GM06990 (cell line): ENCODE measurements around the gene SURF6.
A peak's percentile ranks its signal among the peaks of the same experiment; 100 is the strongest.

Source experiments
- DNase-seq: peaks from one replicate; pipeline ENCODE4 v3.0.0-alpha.2; 2011; ENCODE audit not compliant: insufficient read length; ENCODE audit errors: extremely low read depth
- H3K27me3 ChIP-seq: replicated peaks from 2 replicates; pipeline ENCODE4 v1.6.0; 2011; ENCODE audit warnings: low read length; ENCODE audit not compliant: control insufficient read depth, insufficient read depth
- H3K36me3 ChIP-seq: 2 replicates; pipeline ENCODE4 v1.5.1; 2011; ENCODE audit warnings: low read length; ENCODE audit not compliant: control insufficient read depth, insufficient read depth
- H3K4me3 ChIP-seq: replicated peaks from 2 replicates; pipeline ENCODE4 v1.5.1; 2011; ENCODE audit warnings: low read depth, mild to moderate bottlenecking, control low read depth, low read length
- CTCF ChIP-seq: IDR thresholded peaks from 2 replicates; pipeline ENCODE4 v1.5.1; 2011; ENCODE audit warnings: low read length, control low read depth, mild to moderate bottlenecking, inconsistent platforms; ENCODE audit not compliant: insufficient read depth, poor library complexity, severe bottlenecking

The SURF6 gene

GRCh38 chr9:133335924-133336811 is at the start of gene SURF6:
Gene SURF6 (minus strand): TSS chr9:133336188. CDS start chr9:133336132, 56 bp downstream.
- peak; percentile 98 for DNase-seq
- Histone ChIP-seq H3K36me3 (peaks cover 45% of the 10 kb centered on the region), H3K27me3 (no peaks in the 10 kb centered on the region), H3K4me3 (peak within 1 kb of the TSS; percentile 86)
- no peak for TF ChIP-seq CTCF

DNA sequence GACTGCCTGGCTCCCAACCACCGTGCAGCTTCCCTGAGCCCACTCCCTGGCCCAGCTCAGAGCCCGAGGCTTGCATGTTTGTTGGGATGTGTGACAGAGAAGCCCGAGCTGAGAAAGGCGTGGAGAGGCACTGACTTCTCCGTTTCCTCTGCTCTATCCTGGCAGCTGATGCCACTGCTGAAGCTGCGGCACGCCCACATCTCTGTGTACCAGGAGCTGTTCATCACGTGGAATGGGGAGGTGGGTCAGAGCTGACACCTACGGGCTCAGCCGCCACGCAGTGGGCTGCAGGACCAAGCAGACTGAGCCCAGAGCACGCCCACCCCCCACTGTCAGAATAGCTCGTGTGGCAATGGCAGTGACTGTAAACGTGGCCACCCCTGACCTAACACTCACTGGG is 49.5 kb upstream of the SURF6 start:
- Histone ChIP-seq H3K36me3 (no peaks in the 10 kb centered on the region), H3K27me3 (no peaks in the 10 kb centered on the region; the same call in 1 of the 2 replicates)
- no peak for TF ChIP-seq CTCF

DNA sequence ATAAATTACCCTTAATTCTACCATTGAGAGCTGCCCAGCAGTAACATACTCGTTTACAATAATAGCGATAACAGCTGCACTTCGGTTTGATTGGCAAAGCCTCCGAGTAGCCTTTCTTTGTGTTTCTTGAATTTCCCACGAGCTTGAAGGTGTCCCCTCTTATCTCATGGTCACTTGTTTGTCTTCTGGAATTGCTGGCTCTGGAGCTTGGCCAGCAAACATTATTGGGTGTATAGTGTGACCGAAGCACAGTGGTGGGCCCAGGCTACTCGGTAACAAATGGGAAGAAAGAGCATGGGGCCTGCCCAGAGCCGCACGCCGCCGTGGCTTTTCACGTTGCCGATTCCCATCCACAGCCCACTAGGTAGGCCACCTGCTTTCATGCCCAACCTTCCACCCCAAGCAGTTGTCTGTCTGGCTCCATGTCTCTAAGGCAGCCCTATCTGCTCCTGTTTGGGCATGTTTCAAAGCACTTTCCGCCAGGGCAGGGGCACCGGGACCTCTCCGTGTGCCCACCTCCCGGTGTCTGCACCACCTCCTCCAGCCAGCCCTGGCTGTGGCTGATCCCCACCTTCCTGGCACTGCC is 48.8 kb upstream of the SURF6 start:
- no peak for DNase-seq
- Histone ChIP-seq H3K27me3 (no peaks in the 10 kb centered on the region; the same call in 1 of the 2 replicates), H3K4me3 (no peak overlapping the region), H3K36me3 (no peaks in the 10 kb centered on the region)
- TF ChIP-seq CTCF = no peak

More for the DNA sequence above, 49.5 kb upstream of the SURF6 start:
- no peak overlapping the region for H3K4me3 ChIP-seq
- no peak for DNase-seq

DNA sequence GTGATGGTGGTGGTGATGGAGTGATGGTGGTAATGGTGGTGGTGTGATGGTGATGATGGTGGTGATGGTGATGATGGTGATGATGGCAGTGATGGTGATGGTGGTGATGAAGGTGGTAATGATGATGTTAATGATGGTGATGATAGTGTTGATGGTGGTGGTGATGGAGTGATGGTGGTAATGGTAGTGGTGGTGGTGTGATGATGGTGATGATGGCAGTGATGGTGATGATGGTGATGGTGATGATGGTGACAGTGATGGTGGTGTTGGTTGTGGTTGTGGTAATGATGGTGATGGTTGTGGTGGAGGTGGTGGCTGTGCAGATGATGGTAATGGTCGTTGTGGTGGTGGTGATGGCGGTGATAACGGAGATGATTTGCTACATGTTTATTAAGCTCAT is 47.5 kb upstream of the SURF6 start:
- H3K27me3 ChIP-seq = no peaks in the 10 kb centered on the region; the same call in 1 of the 2 replicates
- DNase-seq = no peak
- no peak for TF ChIP-seq CTCF
- H3K36me3 ChIP-seq = no peaks in the 10 kb centered on the region
- H3K4me3 ChIP-seq = no peak overlapping the region

- no peak for TF ChIP-seq CTCF
- H3K4me3 ChIP-seq = no peak overlapping the region
- H3K36me3 ChIP-seq = no peaks in the 10 kb centered on the region
- no peaks in the 10 kb centered on the region; the same call in 1 of the 2 replicates for H3K27me3 ChIP-seq
- no peak for DNase-seq
These were observed 46.6 kb upstream of the SURF6 start for GRCh38 chr9:133382507-133383141.
